CD14-positive monocyte (primary cell): ENCODE data around the gene PTEN. TPM values are rescaled to one million over a fixed set of nuclear protein-coding genes. Genes with fewer than 3 reads are reported as not detected.

Source experiments
- DNase-seq, 3 donors: peaks; one replicate each; pipeline ENCODE4 v3.0.0-alpha.2; 2011 to 2022
- H2AFZ ChIP-seq: 2 replicates; pipeline ENCODE4 v1.6.0; 2012; ENCODE audit warnings: mild to moderate bottlenecking, low read depth, low read length, inconsistent platforms; ENCODE audit not compliant: insufficient read depth, poor library complexity, severe bottlenecking
- H3K27ac ChIP-seq, 2 donors: 1 replicate in 1 of 2; 2 replicates in 1 of 2; pipeline ENCODE4 v1.5.1; 2012 to 2013; ENCODE audit warnings: low read length in 2 of 2, control low read depth in 1 of 2, inconsistent platforms in 1 of 2, low read depth in 1 of 2, mild to moderate bottlenecking in 1 of 2
- H3K27me3 ChIP-seq, 2 donors: one replicate each; pipeline versions ENCODE4 v1.6.0 to v1.6.1; 2011 to 2013; ENCODE audit warnings: low read length in 2 of 2; ENCODE audit not compliant: control insufficient read depth in 2 of 2, insufficient read depth in 2 of 2
- H3K36me3 ChIP-seq, 2 donors: replicated peaks in 1 of 2; 1 replicate in 1 of 2; 2 replicates in 1 of 2; pipeline versions ENCODE4 v1.5.1 to v1.6.1; 2012 to 2013; ENCODE audit warnings: low read length in 2 of 2, control low read depth in 1 of 2, inconsistent platforms in 1 of 2, mild to moderate bottlenecking in 1 of 2; ENCODE audit not compliant: insufficient read depth in 2 of 2, control insufficient read depth in 1 of 2
- H3K4me1 ChIP-seq, 2 donors: 1 replicate in 1 of 2; 2 replicates in 1 of 2; pipeline versions ENCODE4 v1.5.1 to v1.6.1; 2012 to 2013; ENCODE audit warnings: low read length in 2 of 2, control low read depth in 1 of 2, inconsistent platforms in 1 of 2, mild to moderate bottlenecking in 1 of 2, moderate library complexity in 1 of 2; ENCODE audit not compliant: insufficient read depth in 2 of 2, control insufficient read depth in 1 of 2
- H3K4me2 ChIP-seq: replicated peaks from 2 replicates; pipeline ENCODE3; 2012; ENCODE audit warnings: low read length, moderate library complexity, mild to moderate bottlenecking; ENCODE audit not compliant: poor library complexity, severe bottlenecking; ENCODE audit errors: extremely low read depth
- H3K4me3 ChIP-seq, 3 experiments: fragments of 200-600 bp in 1 of 3; sonication (generic) in 1 of 3; replicated peaks in 1 of 3; 1 replicate in 2 of 3; 2 replicates in 1 of 3; pipeline ENCODE4 v1.5.1; 2011 to 2013; ENCODE audit warnings: low read length in 3 of 3, mild to moderate bottlenecking in 3 of 3, control low read depth in 2 of 3, low read depth in 2 of 3, inconsistent platforms in 1 of 3, moderate library complexity in 1 of 3
- H3K79me2 ChIP-seq: 2 replicates; pipeline ENCODE4 v1.6.0; 2012; ENCODE audit warnings: mild to moderate bottlenecking, control low read depth, inconsistent platforms, low read length, moderate library complexity; ENCODE audit not compliant: insufficient read depth
- H3K9ac ChIP-seq: 2 replicates; pipeline ENCODE4 v1.6.0; 2017; ENCODE audit warnings: low read length, mild to moderate bottlenecking; ENCODE audit not compliant: insufficient read depth, poor library complexity, severe bottlenecking
- H3K9me3 ChIP-seq, 2 donors: replicated peaks in 1 of 2; 1 replicate in 1 of 2; 2 replicates in 1 of 2; pipeline versions ENCODE4 v1.5.1 to v1.6.1; 2012 to 2013; ENCODE audit warnings: low read length in 2 of 2, control low read depth in 1 of 2; ENCODE audit not compliant: control insufficient read depth in 1 of 2, insufficient read depth in 1 of 2
- H4K20me1 ChIP-seq: 2 replicates; pipeline ENCODE4 v1.6.0; 2012; ENCODE audit warnings: mild to moderate bottlenecking, low read length, control low read depth, moderate library complexity; ENCODE audit not compliant: insufficient read depth
- H3K27ac Mint-ChIP-seq, 7 donors: one replicate each; pipeline ENCODE4 v1.8.0; 2020; ENCODE audit warnings: mild to moderate bottlenecking in 7 of 7, mixed read lengths in 7 of 7, moderate library complexity in 6 of 7, inconsistent platforms in 2 of 7
- H3K27me3 Mint-ChIP-seq, 3 donors: one replicate each; pipeline ENCODE4 v1.8.0; 2021 to 2022; ENCODE audit warnings: low read depth in 3 of 3, mild to moderate bottlenecking in 3 of 3, mixed read lengths in 3 of 3, moderate library complexity in 3 of 3, inconsistent platforms in 1 of 3
- H3K36me3 Mint-ChIP-seq, 2 donors: one replicate each; pipeline ENCODE4 v1.8.0; 2020; ENCODE audit warnings: mixed read lengths in 2 of 2, inconsistent platforms in 1 of 2, mild to moderate bottlenecking in 1 of 2
- H3K4me1 Mint-ChIP-seq: one replicate; pipeline ENCODE4 v1.8.0; 2020; ENCODE audit warnings: mild to moderate bottlenecking, mixed read lengths
- H3K4me3 Mint-ChIP-seq, 2 donors: one replicate each; pipeline ENCODE4 v1.8.0; 2020; ENCODE audit warnings: mild to moderate bottlenecking in 2 of 2, mixed read lengths in 2 of 2, moderate library complexity in 1 of 2
- H3K9me3 Mint-ChIP-seq, 7 donors: one replicate each; pipeline ENCODE4 v1.8.0; 2020 to 2022; ENCODE audit warnings: mixed read lengths in 7 of 7, mild to moderate bottlenecking in 6 of 7, moderate library complexity in 6 of 7, inconsistent platforms in 2 of 7
- WGBS: methylation state at CpG from one replicate; pipeline ENCODE4 v1.1.5; 2013; ENCODE audit warnings: missing lambda C conversion rate; ENCODE audit not compliant: insufficient coverage; 5-methylcytosine and 5-hydroxymethylcytosine counted together
- intact Hi-C, 2 donors: fragments of 100-400 bp; cut with micrococcal nuclease; formaldehyde crosslinking; loops; one replicate each; pipeline versions ENCODE4 v1.15.0 to v1.15.1; 2023
- polyA plus RNA-seq, 3 donors: library from polyadenylated mRNA; depleted of rRNA in 1 of 3; unstranded in 2 of 3; stranded (reverse) in 1 of 3; fragments of 300-500 nt in 2 of 3; fragments of >200 nt in 1 of 3; fragmentation: Illumina TruSeq in 2 of 3; gene quantifications; 1 replicate in 2 of 3; 2 replicates in 1 of 3; pipeline ENCODE4 v1.2.3, GENCODE V29; 2012 to 2021
- TF ChIP-seq, protein P1 (sequence below): fragments of 200-600 bp; IDR thresholded peaks from one replicate; pipeline ENCODE4 v1.8.0; 2022; ENCODE audit warnings: antibody characterized with exemption, mild to moderate bottlenecking

Gene PTEN
- polyA plus RNA-seq, 3 donors = 30.5 to 57.6 (median 37.7) TPM

GRCh38 chr10:87966459-87966858, 103.0 kb downstream of the PTEN start:
- DNase-seq = no peak
- H3K4me1 Mint-ChIP-seq = no peaks in the 10 kb centered on the region
- peaks cover 29 to 38% of the 10 kb centered on the region in 2 donors for H3K36me3 Mint-ChIP-seq
- TF ChIP-seq, protein P1, sequence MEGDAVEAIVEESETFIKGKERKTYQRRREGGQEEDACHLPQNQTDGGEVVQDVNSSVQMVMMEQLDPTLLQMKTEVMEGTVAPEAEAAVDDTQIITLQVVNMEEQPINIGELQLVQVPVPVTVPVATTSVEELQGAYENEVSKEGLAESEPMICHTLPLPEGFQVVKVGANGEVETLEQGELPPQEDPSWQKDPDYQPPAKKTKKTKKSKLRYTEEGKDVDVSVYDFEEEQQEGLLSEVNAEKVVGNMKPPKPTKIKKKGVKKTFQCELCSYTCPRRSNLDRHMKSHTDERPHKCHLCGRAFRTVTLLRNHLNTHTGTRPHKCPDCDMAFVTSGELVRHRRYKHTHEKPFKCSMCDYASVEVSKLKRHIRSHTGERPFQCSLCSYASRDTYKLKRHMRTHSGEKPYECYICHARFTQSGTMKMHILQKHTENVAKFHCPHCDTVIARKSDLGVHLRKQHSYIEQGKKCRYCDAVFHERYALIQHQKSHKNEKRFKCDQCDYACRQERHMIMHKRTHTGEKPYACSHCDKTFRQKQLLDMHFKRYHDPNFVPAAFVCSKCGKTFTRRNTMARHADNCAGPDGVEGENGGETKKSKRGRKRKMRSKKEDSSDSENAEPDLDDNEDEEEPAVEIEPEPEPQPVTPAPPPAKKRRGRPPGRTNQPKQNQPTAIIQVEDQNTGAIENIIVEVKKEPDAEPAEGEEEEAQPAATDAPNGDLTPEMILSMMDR = no peak
- H3K27me3 Mint-ChIP-seq = no peaks in the 10 kb centered on the region
- Histone ChIP-seq H3K4me2 (no peak overlapping the region), H3K79me2 (peaks cover 12% of the 10 kb centered on the region), H2AFZ (no peak overlapping the region), H3K4me1 (no peaks in the 10 kb centered on the region), H3K9me3 (no peaks in the 10 kb centered on the region), H3K36me3 (peaks cover 25 to 57% of the 10 kb centered on the region in 2 donors), H3K27me3 (no peaks in the 10 kb centered on the region), H3K4me3 (no peak overlapping the region), H3K27ac (no peak overlapping the region), H4K20me1 (peaks cover 37% of the 10 kb centered on the region), H3K9ac (no peak overlapping the region)
- no peak overlapping the region for H3K27ac Mint-ChIP-seq
- H3K4me3 Mint-ChIP-seq = no peak overlapping the region
- H3K9me3 Mint-ChIP-seq = no peaks in the 10 kb centered on the region
- no CpG with 5 or more reads among the region's 2 CpGs for WGBS
- intact Hi-C loops = no loop called here

- Histone ChIP-seq H3K9me3 (no peaks in the 10 kb centered on the region), H4K20me1 (peaks cover 2% of the 10 kb centered on the region), H3K27ac (no peak overlapping the region), H3K4me2 (no peak overlapping the region), H3K79me2 (no peaks in the 10 kb centered on the region), H3K9ac (no peak overlapping the region), H2AFZ (no peak overlapping the region), H3K27me3 (no peaks in the 10 kb centered on the region), H3K4me3 (no peak overlapping the region), H3K4me1 (peaks cover 0 to 6% of the 10 kb centered on the region in 2 donors), H3K36me3 (no peaks in the 10 kb centered on the region)
- no peak overlapping the region for H3K27ac Mint-ChIP-seq
- no peaks in the 10 kb centered on the region for H3K9me3 Mint-ChIP-seq
- TF ChIP-seq, protein P1 = no peak
- peaks cover 7% of the 10 kb centered on the region for H3K4me1 Mint-ChIP-seq
- no peak overlapping the region for H3K4me3 Mint-ChIP-seq
- intact Hi-C loops = no loop called here
- DNase-seq = no peak
- no peaks in the 10 kb centered on the region for H3K36me3 Mint-ChIP-seq
- H3K27me3 Mint-ChIP-seq = no peaks in the 10 kb centered on the region
Measured at GRCh38 chr10:87973635-87974034, 110.2 kb downstream of the PTEN start.
